Activated naive CD4-positive, alpha-beta T cell treated with anti-CD3 and anti-CD28 coated beads, Interleukin-2, amount 50 U/mL, for 24 hours (primary cell): ENCODE results near the gene SMOC2.
"Not testable (repeated sequence)": the region's sequence is repeated elsewhere in the genome, so short reads cannot be mapped to it uniquely, and the experiment has no call there.

Experiments
- H3K27ac Mint-ChIP-seq: one replicate; pipeline ENCODE4 v1.8.0; 2021; ENCODE audit warnings: mild to moderate bottlenecking, mixed read lengths
- H3K27me3 Mint-ChIP-seq: one replicate; pipeline ENCODE4 v1.8.0; 2021; ENCODE audit warnings: mixed read lengths
- H3K36me3 Mint-ChIP-seq: one replicate; pipeline ENCODE4 v1.8.0; 2021; ENCODE audit warnings: mixed read lengths
- H3K4me1 Mint-ChIP-seq: one replicate; pipeline ENCODE4 v1.8.0; 2021; ENCODE audit warnings: mixed read lengths
- H3K4me3 Mint-ChIP-seq: one replicate; pipeline ENCODE4 v1.8.0; 2021; ENCODE audit warnings: mild to moderate bottlenecking, mixed read lengths
- H3K9me3 Mint-ChIP-seq: one replicate; pipeline ENCODE4 v1.8.0; 2021; ENCODE audit warnings: mixed read lengths

The SMOC2 gene

GRCh38 chr6:168671028-168671862 lies 230.3 kb downstream of the SMOC2 start:
- peaks cover 5% of the 10 kb centered on the region for H3K27me3 Mint-ChIP-seq
- no peaks in the 10 kb centered on the region for H3K4me1 Mint-ChIP-seq
- no peak overlapping the region for H3K27ac Mint-ChIP-seq
- no peak overlapping the region for H3K4me3 Mint-ChIP-seq
- no peaks in the 10 kb centered on the region for H3K9me3 Mint-ChIP-seq
- H3K36me3 Mint-ChIP-seq: no peaks in the 10 kb centered on the region

- Mint-ChIP-seq H3K36me3 (no peaks in the 10 kb centered on the region), H3K27me3 (peaks cover 5% of the 10 kb centered on the region), H3K27ac (no peak overlapping the region), H3K4me3 (no peak overlapping the region), H3K4me1 (no peaks in the 10 kb centered on the region), H3K9me3 (no peaks in the 10 kb centered on the region)
Measured at GRCh38 chr6:168671863-168672546, 231.0 kb downstream of the SMOC2 start.

DNA sequence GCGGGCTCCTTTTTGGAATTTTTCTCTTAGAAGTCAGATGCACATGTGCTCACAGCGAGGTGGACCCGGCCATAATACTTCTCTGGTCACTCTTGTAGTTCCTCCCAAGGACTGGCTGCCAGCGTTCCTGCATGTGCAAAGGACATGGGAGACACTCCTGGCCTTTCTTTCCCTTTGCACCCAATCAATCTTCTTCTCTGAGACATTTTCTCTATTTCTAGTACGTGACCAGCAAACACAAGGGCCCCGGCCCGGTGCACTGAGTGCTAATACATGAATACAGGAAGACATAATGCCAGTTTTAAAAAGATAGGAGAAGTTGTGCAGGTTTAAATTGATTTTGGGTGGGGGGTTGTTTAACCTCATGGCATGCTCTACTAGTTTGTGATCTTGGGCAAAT lies 233.6 kb downstream of the SMOC2 start:
- Mint-ChIP-seq H3K9me3 (no peaks in the 10 kb centered on the region), H3K27ac (no peak overlapping the region), H3K36me3 (no peaks in the 10 kb centered on the region), H3K4me1 (no peaks in the 10 kb centered on the region), H3K4me3 (no peak overlapping the region), H3K27me3 (peaks cover 9% of the 10 kb centered on the region)

DNA sequence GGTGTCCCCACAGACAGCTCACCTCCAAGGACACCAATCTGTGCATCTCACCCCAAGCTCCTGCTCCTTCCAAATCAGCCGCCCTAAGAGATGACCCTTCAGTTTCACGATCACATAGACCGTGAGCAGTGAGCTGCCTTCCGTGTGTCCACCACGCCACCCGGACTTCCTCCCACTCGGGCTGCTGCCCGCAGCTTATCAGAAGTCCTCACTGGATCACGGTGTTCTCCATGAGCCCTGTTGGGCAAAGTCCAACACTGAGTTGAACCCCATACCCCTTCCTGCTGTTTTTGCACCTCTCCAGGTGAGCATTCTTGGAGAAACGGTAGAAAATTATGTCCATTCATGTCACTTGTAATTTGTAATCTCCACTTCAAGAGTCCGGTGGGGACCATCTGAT lies 234.4 kb downstream of the SMOC2 start:
- H3K9me3 Mint-ChIP-seq: no peaks in the 10 kb centered on the region

DNA sequence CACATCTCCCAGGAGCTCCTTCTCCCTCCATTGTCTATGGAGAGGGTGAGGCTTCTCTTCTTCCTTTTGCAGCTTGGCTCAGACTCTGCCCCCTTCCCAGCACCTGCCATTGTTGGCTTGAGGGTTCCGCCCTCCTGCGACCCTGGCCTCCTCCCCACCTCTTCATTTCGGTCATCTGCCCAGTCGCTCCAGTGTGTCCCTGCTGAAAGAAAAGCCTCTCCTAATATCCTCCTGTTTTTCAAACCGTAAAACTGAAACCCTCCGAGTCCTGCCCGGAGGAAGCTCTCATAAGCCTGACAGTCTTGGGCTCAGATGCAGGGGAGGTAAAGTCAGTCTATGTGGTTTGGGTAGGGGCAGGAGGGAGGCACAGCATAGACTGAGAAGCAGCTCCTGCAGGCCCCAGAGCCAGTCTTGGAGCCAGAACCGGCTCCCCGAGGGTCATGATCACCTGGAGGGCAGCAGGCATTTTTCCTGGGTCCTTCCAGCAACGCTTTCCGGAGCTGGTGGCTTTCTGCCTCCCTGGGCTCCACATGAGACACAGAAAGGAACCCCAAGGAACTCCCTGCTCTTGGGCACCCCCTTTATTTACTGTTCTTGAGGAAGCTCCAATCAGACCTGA lies 235.1 kb downstream of the SMOC2 start:
- no peak overlapping the region for H3K27ac Mint-ChIP-seq
- H3K9me3 Mint-ChIP-seq: no peaks in the 10 kb centered on the region
- peaks cover 9% of the 10 kb centered on the region for H3K27me3 Mint-ChIP-seq
- H3K4me1 Mint-ChIP-seq: no peaks in the 10 kb centered on the region
- no peaks in the 10 kb centered on the region for H3K36me3 Mint-ChIP-seq
- no peak overlapping the region for H3K4me3 Mint-ChIP-seq

More for the DNA sequence above, 234.4 kb downstream of the SMOC2 start:
- H3K27me3 Mint-ChIP-seq: peaks cover 9% of the 10 kb centered on the region
- H3K4me3 Mint-ChIP-seq: no peak overlapping the region
- no peaks in the 10 kb centered on the region for H3K4me1 Mint-ChIP-seq
- no peak overlapping the region for H3K27ac Mint-ChIP-seq
- H3K36me3 Mint-ChIP-seq: no peaks in the 10 kb centered on the region

DNA sequence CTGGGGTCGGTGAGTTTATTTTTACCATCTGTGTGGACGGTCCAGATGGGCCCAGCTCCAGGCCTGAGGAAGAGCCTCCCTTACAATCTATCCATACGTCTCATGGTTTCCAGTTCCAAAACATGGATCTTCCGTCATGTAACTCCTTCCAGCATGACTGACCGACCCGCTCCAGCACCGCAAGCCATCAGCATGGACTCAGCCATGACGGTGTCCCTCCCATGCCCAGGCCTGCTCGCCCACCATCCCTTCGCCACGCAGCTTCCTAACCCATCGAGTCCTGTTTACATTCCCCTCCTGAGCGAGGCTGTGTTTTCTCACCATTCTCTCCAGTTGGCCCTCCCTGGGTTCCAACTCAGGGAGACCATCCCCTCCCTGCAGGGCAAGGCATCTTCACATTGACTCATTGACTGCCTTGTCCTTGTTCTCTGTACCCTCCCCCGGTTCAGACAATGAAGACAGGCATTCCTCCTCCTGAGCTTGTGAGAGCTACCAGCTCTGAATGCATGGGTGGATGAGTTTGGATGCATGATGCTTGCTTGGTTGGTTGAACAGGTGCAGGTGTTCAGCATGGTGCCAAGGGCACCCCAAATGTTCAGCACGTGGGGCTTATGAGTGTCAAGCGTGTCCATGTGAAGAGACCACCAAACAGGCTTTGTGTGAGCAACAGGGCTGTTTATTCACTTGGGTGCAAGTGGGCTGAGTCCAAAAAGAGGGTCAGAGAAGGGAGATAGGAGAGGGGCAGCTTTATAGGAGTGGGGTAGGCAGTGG lies 235.8 kb downstream of the SMOC2 start:
- H3K27me3 Mint-ChIP-seq: peaks cover 9% of the 10 kb centered on the region
- H3K4me3 Mint-ChIP-seq: no peak overlapping the region
- no peaks in the 10 kb centered on the region for H3K9me3 Mint-ChIP-seq
- H3K4me1 Mint-ChIP-seq: no peaks in the 10 kb centered on the region
- no peak overlapping the region for H3K27ac Mint-ChIP-seq
- no peaks in the 10 kb centered on the region for H3K36me3 Mint-ChIP-seq

DNA sequence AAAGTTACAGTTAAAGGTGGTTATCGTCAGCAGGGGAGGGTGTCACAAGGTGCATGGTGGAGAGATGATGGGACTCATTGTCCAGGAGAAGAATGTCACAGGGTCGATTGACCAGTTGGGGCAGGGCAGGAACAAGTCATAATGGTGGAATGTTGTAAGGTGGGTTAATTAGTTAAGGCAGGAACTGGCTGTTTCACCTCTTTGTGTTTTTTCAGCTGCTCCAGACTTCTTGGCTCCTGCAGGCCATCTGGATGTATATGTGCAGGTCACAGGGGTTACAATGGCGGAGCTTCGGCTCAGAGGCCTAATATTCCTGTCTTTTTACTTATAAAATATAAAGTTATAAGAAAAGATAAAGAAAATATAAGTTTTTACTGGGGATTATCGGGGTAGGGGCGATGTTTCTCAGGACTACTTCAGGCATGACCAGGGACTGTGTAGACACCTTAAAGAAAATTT lies 236.4 kb downstream of the SMOC2 start:
- not testable (repeated sequence) for H3K27ac Mint-ChIP-seq, H3K9me3 Mint-ChIP-seq, H3K4me1 Mint-ChIP-seq, H3K27me3 Mint-ChIP-seq, H3K4me3 Mint-ChIP-seq, H3K36me3 Mint-ChIP-seq

DNA sequence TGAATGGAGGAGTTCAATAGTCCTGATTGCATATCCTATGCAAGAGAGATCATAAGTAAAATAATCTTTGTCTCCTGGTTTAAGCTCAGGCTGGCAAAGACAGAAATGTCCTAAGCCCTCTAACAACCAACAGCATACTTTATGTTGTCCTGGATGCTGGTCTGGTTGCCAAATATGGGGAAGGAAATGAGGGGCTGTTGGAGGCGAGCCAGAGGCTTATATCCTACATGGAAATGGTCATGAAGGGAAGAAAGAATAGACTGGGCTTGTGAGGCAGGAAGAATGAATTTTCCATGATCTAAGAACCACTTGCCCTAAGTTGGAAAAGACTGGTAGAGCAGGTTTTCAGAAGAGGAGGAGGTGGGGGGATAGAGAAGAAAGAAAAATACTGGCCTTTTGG lies 237.1 kb downstream of the SMOC2 start:
- Mint-ChIP-seq H3K36me3 (no peaks in the 10 kb centered on the region), H3K9me3 (no peaks in the 10 kb centered on the region), H3K27ac (no peak overlapping the region), H3K4me1 (no peaks in the 10 kb centered on the region), H3K4me3 (no peak overlapping the region), H3K27me3 (peaks cover 9% of the 10 kb centered on the region)

GRCh38 chr6:168678588-168678987 lies 237.6 kb downstream of the SMOC2 start:
- H3K4me1 Mint-ChIP-seq: no peaks in the 10 kb centered on the region
- no peak overlapping the region for H3K27ac Mint-ChIP-seq
- no peaks in the 10 kb centered on the region for H3K36me3 Mint-ChIP-seq
- H3K4me3 Mint-ChIP-seq: no peak overlapping the region
- peaks cover 9% of the 10 kb centered on the region for H3K27me3 Mint-ChIP-seq
- no peaks in the 10 kb centered on the region for H3K9me3 Mint-ChIP-seq

GRCh38 chr6:168681748-168682147 lies 240.8 kb downstream of the SMOC2 start:
- Mint-ChIP-seq H3K9me3 (no peaks in the 10 kb centered on the region), H3K27me3 (peaks cover 4% of the 10 kb centered on the region), H3K27ac (no peak overlapping the region), H3K4me3 (no peak overlapping the region), H3K36me3 (no peaks in the 10 kb centered on the region), H3K4me1 (no peaks in the 10 kb centered on the region)

- no peaks in the 10 kb centered on the region for H3K36me3 Mint-ChIP-seq
- no peak overlapping the region for H3K4me3 Mint-ChIP-seq
- H3K27ac Mint-ChIP-seq: no peak overlapping the region
- H3K4me1 Mint-ChIP-seq: no peaks in the 10 kb centered on the region
- no peaks in the 10 kb centered on the region for H3K9me3 Mint-ChIP-seq
- peaks cover under 1% of the 10 kb centered on the region for H3K27me3 Mint-ChIP-seq
Measured at GRCh38 chr6:168683621-168684020, 242.6 kb downstream of the SMOC2 start.

GRCh38 chr6:168684471-168684870 lies 243.5 kb downstream of the SMOC2 start:
- Mint-ChIP-seq H3K27ac (no peak overlapping the region), H3K27me3 (no peaks in the 10 kb centered on the region), H3K4me3 (no peak overlapping the region), H3K36me3 (no peaks in the 10 kb centered on the region), H3K4me1 (no peaks in the 10 kb centered on the region), H3K9me3 (no peaks in the 10 kb centered on the region)

DNA sequence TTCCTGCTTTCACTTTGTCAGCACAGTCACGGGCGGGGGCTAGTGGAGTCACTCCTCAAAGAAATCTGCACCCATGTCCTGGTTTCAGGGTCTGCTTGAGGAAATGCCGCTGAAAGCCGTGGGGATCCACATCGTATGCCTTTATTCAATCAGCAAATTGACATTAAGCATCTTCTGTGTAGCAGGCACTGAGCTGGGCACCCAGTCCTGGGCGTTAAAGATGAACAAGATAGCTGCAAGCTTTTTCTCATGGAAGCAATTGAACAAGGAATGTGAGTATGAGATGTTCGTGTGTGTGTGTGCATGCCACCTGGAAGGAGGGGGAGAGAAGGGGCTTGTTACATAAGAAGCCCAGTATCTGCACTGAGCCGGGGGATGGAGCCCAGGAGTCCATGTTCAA lies 243.9 kb downstream of the SMOC2 start:
- Mint-ChIP-seq H3K27ac (no peak overlapping the region), H3K27me3 (no peaks in the 10 kb centered on the region), H3K4me3 (no peak overlapping the region), H3K4me1 (no peaks in the 10 kb centered on the region), H3K36me3 (no peaks in the 10 kb centered on the region), H3K9me3 (no peaks in the 10 kb centered on the region)

- no peaks in the 10 kb centered on the region for H3K9me3 Mint-ChIP-seq
- no peaks in the 10 kb centered on the region for H3K36me3 Mint-ChIP-seq
- no peak overlapping the region for H3K4me3 Mint-ChIP-seq
- no peaks in the 10 kb centered on the region for H3K4me1 Mint-ChIP-seq
- no peaks in the 10 kb centered on the region for H3K27me3 Mint-ChIP-seq
- no peak overlapping the region for H3K27ac Mint-ChIP-seq
Measured at GRCh38 chr6:168686029-168686738, 245.2 kb downstream of the SMOC2 start.
